ENCODE data around the gene GGCX. TPM values are rescaled to one million over a fixed set of nuclear protein-coding genes. Genes with fewer than 3 reads are reported as not detected.

Gene GGCX
- total and polyA plus RNA-seq, 2 of the 13 experiments (the other 11 are each of a cell fraction or from before 2014, with no cell fraction given): 72.5 to 103 TPM

GRCh38 chr2:85601771-85602475 lies 40.6 kb upstream of the GGCX start (continued):
- TF ChIP-seq GLMP (CRISPR knock-in tag; IDR thresholded peaks at IDR 0.05; ENCODE audit: borderline replicate concordance) (no peak), ZNF407 (CRISPR knock-in tag; IDR thresholded peaks at IDR 0.05; ENCODE audit: not compliant biosample characterization) (no peak), ZNF569 (CRISPR knock-in tag; IDR thresholded peaks at IDR 0.05; ENCODE audit: borderline replicate concordance) (no peak), ATF2 (CRISPR knock-in tag; IDR thresholded peaks at IDR 0.05) (no peak; the same call in 1 of the 2 replicates), NR2F6 (IDR thresholded peaks at IDR 0.05) (peak; percentile 33; the same call in 1 of the 2 replicates), NR2F6 (CRISPR knock-in tag; IDR thresholded peaks at IDR 0.05) (peak; percentile 41; the same call in 1 of the 2 replicates), ZNF354B (CRISPR knock-in tag; IDR thresholded peaks at IDR 0.05) (no peak), ZNF629 (CRISPR knock-in tag; conservative IDR thresholded peaks at IDR 0.05) (no peak), HMG20B (CRISPR knock-in tag; conservative IDR thresholded peaks at IDR 0.05) (no peak), THAP11 (CRISPR knock-in tag; IDR thresholded peaks at IDR 0.05) (no peak), CREB3 (CRISPR knock-in tag; IDR thresholded peaks at IDR 0.05) (no peak), MED13 (CRISPR knock-in tag; IDR thresholded peaks at IDR 0.05) (0 out of 2 replicates have a peak, but pooled peaks have one; percentile 35), ZNF614 (CRISPR knock-in tag; IDR thresholded peaks at IDR 0.05; ENCODE audit: borderline replicate concordance) (no peak; the same call in 1 of the 2 replicates), ZNF746 (CRISPR knock-in tag; IDR thresholded peaks at IDR 0.05) (no peak), ZNF253 (CRISPR knock-in tag; IDR thresholded peaks at IDR 0.05; ENCODE audit: borderline replicate concordance) (peak; percentile 73; the same call in 1 of the 2 replicates), ZC3H4 (CRISPR knock-in tag; IDR thresholded peaks at IDR 0.05; ENCODE audit: borderline replicate concordance) (0 out of 2 replicates have a peak, but pooled peaks have one; percentile 29), EED (CRISPR knock-in tag; IDR thresholded peaks at IDR 0.05) (no peak), HOXA9 (CRISPR knock-in tag; IDR thresholded peaks at IDR 0.05; ENCODE audit: borderline replicate concordance) (no peak)

All from HepG2 (cell line).